Hematopoietic multipotent progenitor cell treated with erythropoietin and hydrocortisone succinate and interleukin-3 and kit ligand, for 17 days (in vitro differentiated cells): ENCODE results near the gene PLCB1.

Source experiments
- DNase-seq: peaks from one replicate; pipeline ENCODE4 v3.0.0-alpha.2; 2015; ENCODE audit warnings: low spot score

Gene PLCB1

GRCh38 chr20:8212286-8212685 lies 80.2 kb downstream of the PLCB1 start:
- DNase-seq = no peak

- no peak for DNase-seq
Observed at GRCh38 chr20:8213270-8213669, 81.2 kb downstream of the PLCB1 start.

- DNase-seq = no peak
Observed at GRCh38 chr20:8213831-8214587, 81.9 kb downstream of the PLCB1 start.

GRCh38 chr20:8215361-8215781 lies 83.3 kb downstream of the PLCB1 start:
- no peak for DNase-seq

- DNase-seq = no peak
Observed at GRCh38 chr20:8216375-8217200, 84.5 kb downstream of the PLCB1 start.

GRCh38 chr20:8218861-8219260 lies 86.8 kb downstream of the PLCB1 start:
- DNase-seq = no peak

- no peak for DNase-seq
Observed at GRCh38 chr20:8219403-8219802, 87.3 kb downstream of the PLCB1 start.

- DNase-seq = no peak
Observed at GRCh38 chr20:8220716-8221115, 88.7 kb downstream of the PLCB1 start.

GRCh38 chr20:8221887-8222419 lies 89.9 kb downstream of the PLCB1 start:
- DNase-seq = no peak

GRCh38 chr20:8223091-8223870 lies 91.2 kb downstream of the PLCB1 start:
- DNase-seq = no peak

GRCh38 chr20:8225658-8226057 lies 93.6 kb downstream of the PLCB1 start:
- no peak for DNase-seq

GRCh38 chr20:8226106-8226505 lies 94.0 kb downstream of the PLCB1 start:
- DNase-seq = no peak

GRCh38 chr20:8227293-8227692 lies 95.2 kb downstream of the PLCB1 start:
- no peak for DNase-seq

GRCh38 chr20:8228315-8228714 lies 96.2 kb downstream of the PLCB1 start:
- DNase-seq = no peak

- DNase-seq = no peak
Observed at GRCh38 chr20:8229090-8229489, 97.0 kb downstream of the PLCB1 start.

GRCh38 chr20:8231038-8231437 lies 99.0 kb downstream of the PLCB1 start:
- no peak for DNase-seq

- no peak for DNase-seq
Observed at GRCh38 chr20:8232332-8232731, 100.3 kb downstream of the PLCB1 start.

GRCh38 chr20:8234580-8234979 lies 102.5 kb downstream of the PLCB1 start:
- DNase-seq = no peak

GRCh38 chr20:8242066-8242465 lies 110.0 kb downstream of the PLCB1 start:
- no peak for DNase-seq

- DNase-seq = no peak
Observed at GRCh38 chr20:8242827-8243724, 111.0 kb downstream of the PLCB1 start.

GRCh38 chr20:8244637-8245036 lies 112.6 kb downstream of the PLCB1 start:
- DNase-seq = no peak
